Hepatic stellate cell (primary cell): ENCODE results near the gene GLP2R.
"Not testable (repeated sequence)": the region's sequence is repeated elsewhere in the genome, so short reads cannot be mapped to it uniquely, and the experiment has no call there.

Experiments
- DNase-seq: peaks from one replicate; pipeline ENCODE4 v3.0.0; 2011; ENCODE audit warnings: low spot score

GLP2R gene

GRCh38 chr17:9899280-9900043 lies 73.7 kb downstream of the GLP2R start:
- no peak for DNase-seq

GRCh38 chr17:9900044-9900594 lies 74.4 kb downstream of the GLP2R start:
- DNase-seq = no peak

- DNase-seq = no peak
These were observed 75.1 kb downstream of the GLP2R start for GRCh38 chr17:9900784-9901183.

GRCh38 chr17:9902120-9902519 lies 76.4 kb downstream of the GLP2R start:
- DNase-seq = no peak

- DNase-seq = no peak
These were observed 78.8 kb downstream of the GLP2R start for GRCh38 chr17:9904277-9905077.

DNA sequence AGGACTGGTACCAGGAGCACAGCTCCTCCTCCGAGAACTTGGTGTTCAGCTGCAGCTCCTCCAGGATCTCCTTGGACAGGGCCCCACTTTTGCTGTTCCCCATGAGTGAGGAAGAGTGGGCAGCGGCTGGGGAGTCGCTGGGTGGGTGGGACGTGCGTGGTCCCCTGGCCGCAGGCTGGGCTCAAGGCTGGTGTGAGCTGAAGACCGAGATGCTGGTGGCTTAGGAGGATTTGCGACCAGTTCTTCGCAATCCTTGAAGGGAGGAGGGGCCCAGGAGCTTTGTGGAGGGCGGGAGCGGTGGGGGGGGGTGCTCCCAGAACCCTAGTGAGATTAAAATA lies 79.3 kb downstream of the GLP2R start, which contains the start of gene RCVRN:
RCVRN (minus strand) TSS at position 194 of the 338 bp plus-strand sequence; CDS start at position 103, 91 bp downstream.
- DNase-seq = no peak

- DNase-seq = no peak
These were observed 80.2 kb downstream of the GLP2R start for GRCh38 chr17:9905902-9906301.

DNA sequence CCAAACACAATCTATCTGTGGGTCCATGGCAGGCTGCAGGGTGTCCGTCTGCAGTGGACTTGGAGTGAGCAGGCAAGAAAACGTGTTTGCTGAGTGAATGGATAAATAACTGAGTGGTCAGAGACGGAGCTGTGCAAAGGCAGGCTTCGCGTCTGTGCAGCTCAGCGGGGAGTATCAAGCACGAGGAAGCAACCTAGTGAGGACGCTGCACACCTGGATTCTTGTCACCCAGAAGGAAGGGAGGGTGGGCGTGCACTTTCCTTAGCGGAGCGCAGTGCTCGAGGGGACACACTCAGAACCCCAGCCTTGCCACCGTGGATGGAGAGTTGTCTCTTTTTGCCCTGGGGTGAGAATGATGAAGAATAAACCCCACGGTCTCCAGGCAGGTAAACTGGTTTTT lies 80.9 kb downstream of the GLP2R start:
- DNase-seq = no peak

DNA sequence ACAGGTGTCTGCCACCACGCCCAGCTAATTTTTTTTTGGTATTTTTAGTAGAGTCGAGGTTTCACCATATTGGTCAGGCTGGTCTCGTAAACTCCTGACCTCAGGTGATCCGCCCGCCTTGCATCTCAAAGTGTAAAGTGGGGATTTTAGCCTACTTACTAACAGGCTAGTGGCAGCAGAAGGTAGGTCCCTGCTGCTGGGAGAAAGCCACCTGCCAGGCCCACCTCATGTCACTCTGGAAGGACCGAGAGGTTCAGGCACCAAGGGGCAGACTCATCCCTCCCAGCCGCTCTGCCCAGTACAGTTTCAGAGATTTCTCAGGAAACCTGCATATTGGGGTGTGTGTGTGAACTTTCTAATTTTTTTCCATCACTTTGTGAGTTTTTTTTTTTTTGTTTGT lies 81.4 kb downstream of the GLP2R start:
- no peak for DNase-seq

GRCh38 chr17:9907883-9908648 lies 82.3 kb downstream of the GLP2R start:
- no peak for DNase-seq

GRCh38 chr17:9908649-9909042 lies 82.9 kb downstream of the GLP2R start:
- DNase-seq = no peak

DNA sequence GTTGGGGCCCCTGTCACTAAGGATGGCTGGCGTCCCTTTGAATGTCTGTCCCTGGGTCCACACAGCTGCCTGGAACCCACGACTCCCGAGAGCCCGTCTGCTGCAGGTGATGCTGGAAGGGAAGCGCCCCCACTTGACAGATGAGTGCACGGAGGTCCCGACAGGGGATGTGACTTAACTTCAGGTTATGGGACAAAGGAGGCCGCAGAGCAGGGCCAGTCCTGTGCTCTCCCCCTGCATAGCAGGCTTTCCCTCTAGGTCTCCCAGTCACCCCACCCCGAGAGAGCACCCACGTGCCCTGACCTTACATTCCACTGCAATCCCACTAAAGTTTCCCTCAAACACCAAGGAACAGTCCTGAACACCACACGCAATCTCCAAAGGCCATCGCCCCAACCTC lies 85.4 kb downstream of the GLP2R start:
- DNase-seq = no peak

DNA sequence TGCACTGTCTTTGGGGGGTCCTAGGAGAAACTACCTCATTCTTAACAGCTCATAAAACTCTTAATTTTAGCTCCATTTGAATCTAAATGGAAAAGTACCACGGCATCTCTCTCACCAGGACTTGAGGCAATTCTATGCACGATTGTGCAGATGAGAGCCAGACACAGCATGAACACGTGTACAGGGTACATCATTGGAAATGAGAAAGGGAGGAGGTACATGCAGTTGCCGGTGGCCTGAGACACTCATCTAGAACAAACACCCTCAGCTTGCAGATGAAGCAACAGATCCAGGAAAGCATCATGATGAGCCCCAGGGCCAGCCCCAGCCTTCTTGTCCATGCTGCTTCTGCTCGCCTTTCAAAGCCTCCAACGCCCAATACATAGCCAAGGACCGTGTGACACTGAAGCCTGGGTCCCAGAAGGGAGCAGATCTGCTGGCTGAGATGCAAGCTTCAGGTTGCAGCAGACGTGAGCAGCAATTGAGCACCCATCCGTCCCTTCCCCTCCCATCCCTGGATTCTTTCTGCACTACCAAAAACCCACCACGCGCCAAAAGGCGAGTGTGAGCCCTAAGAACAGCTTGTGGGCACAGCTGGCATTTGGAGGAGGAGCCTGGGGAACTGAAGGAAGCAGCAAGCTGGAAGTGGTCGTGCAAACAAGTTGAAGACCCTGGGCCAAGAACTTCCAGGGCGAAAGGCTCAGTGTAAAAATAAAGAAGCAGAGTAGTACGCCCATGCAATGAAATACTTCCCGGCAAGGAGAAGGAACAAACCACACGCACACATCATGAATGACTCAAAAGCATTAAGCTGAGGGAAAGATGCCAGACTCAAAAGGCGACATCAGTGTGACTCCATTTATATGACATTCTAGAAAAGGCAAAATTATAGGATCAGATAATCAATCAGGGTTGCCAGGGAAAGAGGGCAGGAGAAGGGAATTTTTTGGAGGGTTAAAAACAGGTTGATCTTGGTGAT lies 86.7 kb downstream of the GLP2R start:
- DNase-seq = no peak

DNA sequence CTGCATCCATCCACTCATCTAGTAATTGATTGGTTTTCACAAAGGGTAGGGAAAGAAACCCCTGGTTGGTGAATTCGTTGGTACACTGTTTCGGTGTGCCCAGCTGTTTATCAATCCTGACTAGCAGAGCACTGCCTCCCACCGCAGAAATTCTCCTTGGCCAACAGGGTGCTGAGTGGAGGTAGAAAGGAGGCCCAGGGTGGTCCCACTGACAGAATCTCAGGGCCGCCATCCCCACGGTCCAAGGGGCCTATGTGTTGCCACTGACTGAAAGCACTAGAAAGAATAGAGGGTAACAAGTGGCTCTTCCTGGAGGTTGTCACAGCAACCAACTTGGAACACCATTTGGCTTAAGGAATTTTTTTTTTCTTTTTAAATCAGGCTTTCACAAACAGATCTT lies 87.8 kb downstream of the GLP2R start:
- no peak for DNase-seq

DNA sequence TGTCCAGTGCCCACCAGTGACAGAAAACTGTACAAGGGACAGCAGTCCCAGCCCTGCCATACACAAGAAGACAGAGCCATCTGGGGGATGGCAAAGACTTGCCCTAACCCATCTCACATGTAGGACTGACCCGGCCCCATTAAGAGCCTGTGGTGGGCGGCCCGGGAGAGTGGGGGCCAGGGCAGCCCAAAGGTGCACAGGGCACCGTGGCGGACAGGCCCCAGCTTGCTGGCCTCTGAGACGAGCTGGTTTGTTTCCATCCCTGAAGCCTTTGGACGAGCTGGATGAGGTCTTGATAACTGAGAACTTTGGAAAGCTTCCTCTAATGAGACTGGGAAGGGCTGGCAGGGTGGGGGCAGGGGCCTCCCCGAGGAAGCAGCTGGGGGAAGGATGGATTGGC lies 90.4 kb downstream of the GLP2R start:
- DNase-seq = no peak

GRCh38 chr17:9917131-9917530 lies 91.4 kb downstream of the GLP2R start:
- no peak for DNase-seq

- DNase-seq = no peak
These were observed 92.1 kb downstream of the GLP2R start for GRCh38 chr17:9917801-9918200.

GRCh38 chr17:9918352-9918751 lies 92.6 kb downstream of the GLP2R start:
- DNase-seq = no peak

GRCh38 chr17:9918804-9919352 lies 93.2 kb downstream of the GLP2R start:
- no peak for DNase-seq

GRCh38 chr17:9921216-9921615 lies 95.5 kb downstream of the GLP2R start:
- DNase-seq = not testable (repeated sequence)
